WTC11 (cell line): ENCODE measurements around the gene RGS16. TPM values are rescaled to one million over a fixed set of nuclear protein-coding genes. Genes with fewer than 3 reads are reported as not detected.

Experiments
- ATAC-seq: fragments of 200-7000 bp; cut with Tn5 transposase; 2 replicates; pipeline ENCODE4 v1.10.0; 2021; ENCODE audit warnings: mild to moderate bottlenecking, moderate library complexity
- CTCF ChIA-PET: fragments of 300-600 bp; sonication (Branson Sonifier 250); formaldehyde crosslinking; loops from one replicate; lab custom pipeline; 2021; ENCODE audit warnings: antibody characterized with exemption; lab: Charles Lee
- POLR2A ChIA-PET: fragments of 350-600 bp; sonication (Branson Sonifier 250); formaldehyde crosslinking; loops from one replicate; lab custom pipeline; 2021; ENCODE audit warnings: antibody characterized with exemption; lab: Charles Lee
- DNase-seq: peaks from one replicate; pipeline ENCODE4 v3.0.0; 2021; ENCODE audit warnings: low spot score
- H3K27ac Mint-ChIP-seq: 2 replicates; pipeline ENCODE4 v1.8.0; 2021; ENCODE audit warnings: mixed read lengths
- H3K27me3 Mint-ChIP-seq: 2 replicates; pipeline ENCODE4 v1.8.0; 2021; ENCODE audit warnings: low read depth, mild to moderate bottlenecking, moderate library complexity, mixed read lengths
- H3K36me3 Mint-ChIP-seq: 2 replicates; pipeline ENCODE4 v1.8.0; 2021; ENCODE audit warnings: mixed read lengths
- H3K4me1 Mint-ChIP-seq: 2 replicates; pipeline ENCODE4 v1.8.0; 2022; ENCODE audit warnings: mixed read lengths
- H3K4me3 Mint-ChIP-seq: 2 replicates; pipeline ENCODE4 v1.8.0; 2021; ENCODE audit warnings: mild to moderate bottlenecking, moderate library complexity, mixed read lengths
- H3K9me3 Mint-ChIP-seq: 2 replicates; pipeline ENCODE4 v1.8.0; 2021; ENCODE audit warnings: mixed read lengths
- CBFB ChIP-seq: sonication (generic); formaldehyde crosslinking; IDR thresholded peaks from 2 replicates; pipeline ENCODE4 v1.8.1; 2022; ENCODE audit warnings: mild to moderate bottlenecking, low read depth, missing genetic modification reagents
- CDX4 ChIP-seq: fragments of 250-450 bp; sonication (Bioruptor Pico); IDR thresholded peaks from 2 replicates; pipeline ENCODE4 v1.9.0; 2021; ENCODE audit warnings: moderate library complexity, mild to moderate bottlenecking, inconsistent platforms, borderline replicate concordance
- CTCF ChIP-seq: fragments of 200-600 bp; IDR thresholded peaks from 2 replicates; pipeline ENCODE4 v1.8.0; 2022; ENCODE audit warnings: antibody characterized with exemption
- ETV6 ChIP-seq: sonication (generic); formaldehyde crosslinking; IDR thresholded peaks from 2 replicates; pipeline ENCODE4 v1.8.1; 2022; ENCODE audit warnings: mild to moderate bottlenecking, missing genetic modification reagents
- GTF2I ChIP-seq: fragments of 250-450 bp; sonication (Bioruptor Pico); conservative IDR thresholded peaks from 2 replicates; pipeline ENCODE4 v1.4.0; 2021; ENCODE audit warnings: mild to moderate bottlenecking
- JAZF1 ChIP-seq: fragments of 250-450 bp; sonication (Bioruptor Pico); IDR thresholded peaks from 2 replicates; pipeline ENCODE4 v1.9.0; 2021; ENCODE audit warnings: moderate library complexity, mild to moderate bottlenecking, inconsistent platforms
- JUN ChIP-seq: sonication (generic); formaldehyde crosslinking; IDR thresholded peaks from 2 replicates; pipeline ENCODE4 v1.8.0; 2023; ENCODE audit warnings: mild to moderate bottlenecking, missing genetic modification reagents
- KAT7 ChIP-seq: sonication (generic); formaldehyde crosslinking; IDR thresholded peaks from 2 replicates; pipeline ENCODE4 v1.8.1; 2023; ENCODE audit warnings: missing genetic modification reagents, mild to moderate bottlenecking, borderline replicate concordance
- MXD4 ChIP-seq: fragments of 250-450 bp; sonication (Bioruptor Pico); IDR thresholded peaks from 2 replicates; pipeline ENCODE4 v1.8.0; 2021; ENCODE audit warnings: mild to moderate bottlenecking, moderate library complexity, borderline replicate concordance
- MYBL2 ChIP-seq: sonication (generic); formaldehyde crosslinking; IDR thresholded peaks from 2 replicates; pipeline ENCODE4 v1.8.1; 2023; ENCODE audit warnings: mild to moderate bottlenecking, moderate library complexity, missing genetic modification reagents
- NFATC4 ChIP-seq: fragments of 250-450 bp; sonication (Bioruptor Pico); IDR thresholded peaks from 2 replicates; pipeline ENCODE4 v1.9.0; 2021; ENCODE audit warnings: mild to moderate bottlenecking
- RORB ChIP-seq: fragments of 250-450 bp; sonication (Bioruptor Pico); IDR thresholded peaks from 2 replicates; pipeline ENCODE4 v1.9.0; 2021; ENCODE audit warnings: mild to moderate bottlenecking
- SP1 ChIP-seq: sonication (generic); formaldehyde crosslinking; conservative IDR thresholded peaks from 2 replicates; pipeline ENCODE4 v1.8.1; 2022; ENCODE audit warnings: missing genetic modification reagents
- TCF7 ChIP-seq: sonication (generic); formaldehyde crosslinking; IDR thresholded peaks from 2 replicates; pipeline ENCODE4 v1.8.0; 2022; ENCODE audit warnings: mild to moderate bottlenecking, low read depth, missing genetic modification reagents, moderate library complexity
- TEAD4 ChIP-seq: sonication (generic); formaldehyde crosslinking; IDR thresholded peaks from 2 replicates; pipeline ENCODE4 v1.8.0; 2022; ENCODE audit warnings: mild to moderate bottlenecking, missing genetic modification reagents
- ZNF138 ChIP-seq: sonication (generic); formaldehyde crosslinking; conservative IDR thresholded peaks from 2 replicates; pipeline ENCODE4 v1.8.1; 2022; ENCODE audit warnings: mild to moderate bottlenecking, moderate library complexity, missing genetic modification reagents
- ZNF219 ChIP-seq: sonication (generic); formaldehyde crosslinking; IDR thresholded peaks from 2 replicates; pipeline ENCODE4 v1.8.0; 2023; ENCODE audit warnings: missing genetic modification reagents, mild to moderate bottlenecking, borderline replicate concordance
- ZNF281 ChIP-seq: sonication (generic); formaldehyde crosslinking; IDR thresholded peaks from 2 replicates; pipeline ENCODE4 v1.8.0; 2023; ENCODE audit warnings: mild to moderate bottlenecking, missing genetic modification reagents
- ZNF396 ChIP-seq: fragments of 250-450 bp; sonication (Bioruptor Pico); IDR thresholded peaks from 2 replicates; pipeline ENCODE4 v1.8.0; 2021; ENCODE audit warnings: mild to moderate bottlenecking, moderate library complexity, borderline replicate concordance
- ZNF423 ChIP-seq: fragments of 250-450 bp; sonication (Bioruptor Pico); IDR thresholded peaks from 2 replicates; pipeline ENCODE4 v2.1.2; 2022; ENCODE audit warnings: mild to moderate bottlenecking, moderate library complexity
- ZNF512 ChIP-seq: sonication (generic); formaldehyde crosslinking; IDR thresholded peaks from 2 replicates; pipeline ENCODE4 v1.8.1; 2022; ENCODE audit warnings: missing genetic modification reagents, borderline replicate concordance
- total RNA-seq: library from RNA; stranded (reverse); gene quantifications from 3 replicates; pipeline ENCODE4 v1.2.3, GENCODE V29; 2021
- TF ChIP-seq, protein P1 (sequence below): sonication (generic); formaldehyde crosslinking; IDR thresholded peaks from 2 replicates; pipeline ENCODE4 v1.8.1; 2022; ENCODE audit warnings: low read depth, mild to moderate bottlenecking, moderate library complexity, missing genetic modification reagents, borderline replicate concordance

RGS16 gene
- total RNA-seq, 1 experiment from 2014 or later, result 17.8 TPM

DNA sequence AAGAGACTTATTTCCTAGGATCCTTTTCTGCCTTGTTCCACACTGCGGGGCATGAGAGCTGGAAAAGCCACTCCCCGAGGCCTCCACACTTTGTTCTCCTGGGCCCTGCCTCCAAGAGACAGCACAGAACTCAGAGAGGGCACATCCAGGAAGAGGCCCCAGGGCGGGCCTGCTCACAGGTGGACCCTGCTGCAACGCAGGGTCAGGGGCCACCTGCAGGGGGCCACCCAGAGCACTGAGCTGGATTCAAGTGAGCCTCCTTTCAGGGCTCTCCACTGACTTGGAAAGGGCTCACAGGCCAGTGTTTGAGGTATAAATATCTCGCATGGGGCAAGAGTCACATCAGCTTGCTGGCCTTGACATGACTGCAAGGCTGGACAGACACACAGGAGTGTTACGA lies 4.8 kb downstream of the RGS16 start:
- H3K4me3 Mint-ChIP-seq, result no peak overlapping the region
- CTCF ChIA-PET, result interaction anchor here (0.6 to 16.0 kb wide), 27 partner anchors 10 to 514 kb away, joined by 3 to 669 read pairs (median 4); partner anchors contain the start of genes NPL and RNASEL
- POLR2A ChIA-PET, result interaction anchor here (0.5 to 1.6 kb wide), 3 partner anchors 17 to 188 kb away, joined by 3 to 7 read pairs (median 3); no protein-coding TSS in a partner anchor
- H3K4me1 Mint-ChIP-seq, result peaks cover 8% of the 10 kb centered on the region
- peak overlapping the region; percentile 32; the same call in 1 of the 2 replicates for H3K27ac Mint-ChIP-seq
- no peaks in the 10 kb centered on the region; the same call in 1 of the 2 replicates for H3K36me3 Mint-ChIP-seq
- DNase-seq, result peak; percentile 64
- H3K27me3 Mint-ChIP-seq, result peaks cover 2% of the 10 kb centered on the region
- TF ChIP-seq ZNF396 (CRISPR knock-in tag) (no peak), CTCF (peak; percentile 52), CDX4 (CRISPR knock-in tag) (no peak)
- H3K9me3 Mint-ChIP-seq, result no peaks in the 10 kb centered on the region
- ATAC-seq, result peak; percentile 34

- CTCF ChIA-PET, result interaction anchor here (0.7 to 16.0 kb wide), 8 partner anchors 14 to 513 kb away, joined by 3 to 669 read pairs (median 4); partner anchors contain the start of gene NPL
- Mint-ChIP-seq H3K4me1 (peaks cover 7% of the 10 kb centered on the region; the same call in 1 of the 2 replicates), H3K9me3 (no peaks in the 10 kb centered on the region), H3K36me3 (no peaks in the 10 kb centered on the region; the same call in 1 of the 2 replicates), H3K27ac (no peak overlapping the region)
- TF ChIP-seq, protein P1, sequence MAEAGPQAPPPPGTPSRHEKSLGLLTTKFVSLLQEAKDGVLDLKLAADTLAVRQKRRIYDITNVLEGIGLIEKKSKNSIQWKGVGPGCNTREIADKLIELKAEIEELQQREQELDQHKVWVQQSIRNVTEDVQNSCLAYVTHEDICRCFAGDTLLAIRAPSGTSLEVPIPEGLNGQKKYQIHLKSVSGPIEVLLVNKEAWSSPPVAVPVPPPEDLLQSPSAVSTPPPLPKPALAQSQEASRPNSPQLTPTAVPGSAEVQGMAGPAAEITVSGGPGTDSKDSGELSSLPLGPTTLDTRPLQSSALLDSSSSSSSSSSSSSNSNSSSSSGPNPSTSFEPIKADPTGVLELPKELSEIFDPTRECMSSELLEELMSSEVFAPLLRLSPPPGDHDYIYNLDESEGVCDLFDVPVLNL (CRISPR knock-in tag), result no peak
- TF ChIP-seq ZNF219 (no peak), MXD4 (CRISPR knock-in tag) (no peak), NFATC4 (CRISPR knock-in tag) (no peak), TCF7 (no peak), GTF2I (CRISPR knock-in tag) (no peak), JAZF1 (CRISPR knock-in tag) (no peak), RORB (CRISPR knock-in tag) (no peak), ZNF512 (CRISPR knock-in tag) (no peak), TEAD4 (CRISPR knock-in tag) (no peak), MYBL2 (CRISPR knock-in tag) (no peak), ZNF423 (CRISPR knock-in tag) (no peak), CBFB (CRISPR knock-in tag) (no peak)
- TF ChIP-seq, all 79 proteins: peak for 0
- Mint-ChIP-seq H3K4me3 (no peak overlapping the region), H3K27me3 (no peaks in the 10 kb centered on the region; the same call in 1 of the 2 replicates)
- POLR2A ChIA-PET, result interaction anchor here (0.6 to 1.6 kb wide), 2 partner anchors 101 to 1436 kb away, joined by 7 to 8 read pairs; no protein-coding TSS in a partner anchor
- DNase-seq (no peak), ATAC-seq (no peak)
Measured at GRCh38 chr1:182598296-182598695, 5.9 kb downstream of the RGS16 start.

- Mint-ChIP-seq H3K36me3 (no peaks in the 10 kb centered on the region; the same call in 1 of the 2 replicates), H3K4me1 (peaks cover 7% of the 10 kb centered on the region; the same call in 1 of the 2 replicates), H3K9me3 (no peaks in the 10 kb centered on the region), H3K4me3 (no peak overlapping the region), H3K27me3 (no peaks in the 10 kb centered on the region), H3K27ac (no peak overlapping the region)
- CTCF ChIA-PET, result interaction anchor here (1.1 to 16.0 kb wide), 8 partner anchors 17 to 512 kb away, joined by 3 to 669 read pairs (median 8); partner anchors contain the start of gene NPL
- POLR2A ChIA-PET, result no interaction called here
- no peak for DNase-seq
- ATAC-seq, result no peak
- TF ChIP-seq CDX4 (CRISPR knock-in tag), result no peak
- no peak for TF ChIP-seq JUN (CRISPR knock-in tag)
- no peak for TF ChIP-seq SP1 (CRISPR knock-in tag)
- TF ChIP-seq KAT7 (CRISPR knock-in tag), result no peak
- no peak for TF ChIP-seq ETV6 (CRISPR knock-in tag)
- no peak for TF ChIP-seq ZNF138
- TF ChIP-seq ZNF281 (CRISPR knock-in tag), result no peak
- no peak for TF ChIP-seq TCF7
Measured at GRCh38 chr1:182596934-182597333, 7.3 kb downstream of the RGS16 start.
